ENCODE data around the gene ADAMTS13.

- no peak for TF ChIP-seq CTCF (IDR thresholded peaks at IDR 0.05)
- no peak for TF ChIP-seq POLR2A (IDR thresholded peaks at IDR 0.05)
Observed at GRCh38 chr9:133487331-133487725, 65.2 kb downstream of the ADAMTS13 start.

All from heart left ventricle (tissue), 13 donors.